Neutrophil (primary cell): Measurements from ENCODE around the gene COL4A4.

Source experiments
- H3K27ac ChIP-seq: fragments of 200-600 bp; sonication (generic); 2 replicates; pipeline ENCODE4 v1.5.1; 2016; ENCODE audit warnings: mild to moderate bottlenecking, moderate library complexity
- H3K27me3 ChIP-seq: fragments of 200-600 bp; sonication (generic); 2 replicates; pipeline ENCODE4 v1.6.0; 2016; ENCODE audit warnings: mild to moderate bottlenecking
- H3K36me3 ChIP-seq: fragments of 200-600 bp; sonication (generic); 2 replicates; pipeline ENCODE4 v1.5.1; 2017
- H3K4me1 ChIP-seq, 2 experiments: fragments of 200-600 bp in 1 of 2; sonication (generic) in 1 of 2; 1 replicate in 1 of 2; 2 replicates in 1 of 2; pipeline versions ENCODE4 v1.5.1 to v1.6.1; 2013 to 2016; ENCODE audit warnings: low read depth in 1 of 2, low read length in 1 of 2, mild to moderate bottlenecking in 1 of 2, moderate library complexity in 1 of 2; ENCODE audit not compliant: control insufficient read depth in 1 of 2, insufficient read depth in 1 of 2
- H3K4me3 ChIP-seq, 2 experiments: fragments of 200-600 bp in 1 of 2; sonication (generic) in 1 of 2; 1 replicate in 1 of 2; 2 replicates in 1 of 2; pipeline ENCODE4 v1.5.1; 2013 to 2016; ENCODE audit warnings: low read depth in 1 of 2, low read length in 1 of 2, mild to moderate bottlenecking in 1 of 2, moderate library complexity in 1 of 2
- H3K9me3 ChIP-seq: fragments of 200-600 bp; sonication (generic); 2 replicates; pipeline ENCODE4 v1.5.1; 2016
- TF ChIP-seq, protein P1 (sequence below): fragments of 200-600 bp; sonication (generic); IDR thresholded peaks from 2 replicates; pipeline ENCODE4 v1.5.1; 2016; ENCODE audit warnings: antibody characterized with exemption

COL4A4 gene

DNA sequence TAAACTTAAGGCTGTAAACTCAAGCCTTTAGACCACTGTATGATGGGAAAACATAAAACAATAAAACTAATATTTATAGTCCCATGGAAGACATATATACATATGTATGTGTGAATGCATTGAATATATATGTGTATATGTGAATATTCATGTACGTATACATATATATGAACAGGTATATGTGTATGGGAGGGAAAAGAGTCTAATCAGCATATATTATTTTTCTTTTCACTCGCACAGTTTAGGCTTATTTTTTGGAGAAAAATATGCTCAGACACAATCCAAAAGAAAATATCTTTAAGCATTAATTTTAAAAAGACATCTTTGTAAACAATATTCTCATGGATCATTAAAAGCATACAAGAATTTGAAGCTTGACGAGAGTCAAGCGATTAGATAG is 22.7 kb downstream of the COL4A4 start:
- H3K9me3 ChIP-seq = no peaks in the 10 kb centered on the region
- H3K36me3 ChIP-seq = no peaks in the 10 kb centered on the region
- peaks cover 7% of the 10 kb centered on the region for H3K27me3 ChIP-seq
- TF ChIP-seq, protein P1, sequence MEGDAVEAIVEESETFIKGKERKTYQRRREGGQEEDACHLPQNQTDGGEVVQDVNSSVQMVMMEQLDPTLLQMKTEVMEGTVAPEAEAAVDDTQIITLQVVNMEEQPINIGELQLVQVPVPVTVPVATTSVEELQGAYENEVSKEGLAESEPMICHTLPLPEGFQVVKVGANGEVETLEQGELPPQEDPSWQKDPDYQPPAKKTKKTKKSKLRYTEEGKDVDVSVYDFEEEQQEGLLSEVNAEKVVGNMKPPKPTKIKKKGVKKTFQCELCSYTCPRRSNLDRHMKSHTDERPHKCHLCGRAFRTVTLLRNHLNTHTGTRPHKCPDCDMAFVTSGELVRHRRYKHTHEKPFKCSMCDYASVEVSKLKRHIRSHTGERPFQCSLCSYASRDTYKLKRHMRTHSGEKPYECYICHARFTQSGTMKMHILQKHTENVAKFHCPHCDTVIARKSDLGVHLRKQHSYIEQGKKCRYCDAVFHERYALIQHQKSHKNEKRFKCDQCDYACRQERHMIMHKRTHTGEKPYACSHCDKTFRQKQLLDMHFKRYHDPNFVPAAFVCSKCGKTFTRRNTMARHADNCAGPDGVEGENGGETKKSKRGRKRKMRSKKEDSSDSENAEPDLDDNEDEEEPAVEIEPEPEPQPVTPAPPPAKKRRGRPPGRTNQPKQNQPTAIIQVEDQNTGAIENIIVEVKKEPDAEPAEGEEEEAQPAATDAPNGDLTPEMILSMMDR = no peak
- H3K4me3 ChIP-seq = no peak overlapping the region
- H3K4me1 ChIP-seq = no peaks in the 10 kb centered on the region
- H3K27ac ChIP-seq = no peak overlapping the region

DNA sequence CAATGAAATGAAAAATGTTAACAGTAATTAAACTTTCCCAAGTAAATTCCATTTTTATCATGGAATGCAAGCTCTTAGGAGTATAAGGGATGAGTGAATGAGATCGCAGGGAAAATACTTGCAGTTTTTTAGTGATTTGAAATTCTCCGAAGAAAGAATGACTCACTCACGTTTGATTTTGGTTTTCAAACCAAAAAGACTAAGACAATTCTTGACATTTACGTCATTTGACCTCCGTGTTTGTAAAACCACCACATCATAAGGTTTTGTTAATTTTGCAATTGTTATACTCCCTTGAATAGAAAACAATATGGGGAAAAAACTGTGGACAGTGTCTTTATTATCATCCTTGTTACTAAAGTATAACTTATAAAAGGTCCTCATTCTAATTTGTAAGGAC is 29.4 kb downstream of the COL4A4 start:
- TF ChIP-seq, protein P1 = no peak
- H3K27me3 ChIP-seq = no peaks in the 10 kb centered on the region
- H3K4me1 ChIP-seq = no peaks in the 10 kb centered on the region
- H3K27ac ChIP-seq = no peak overlapping the region
- H3K9me3 ChIP-seq = no peaks in the 10 kb centered on the region
- H3K4me3 ChIP-seq = no peak overlapping the region
- no peaks in the 10 kb centered on the region for H3K36me3 ChIP-seq

DNA sequence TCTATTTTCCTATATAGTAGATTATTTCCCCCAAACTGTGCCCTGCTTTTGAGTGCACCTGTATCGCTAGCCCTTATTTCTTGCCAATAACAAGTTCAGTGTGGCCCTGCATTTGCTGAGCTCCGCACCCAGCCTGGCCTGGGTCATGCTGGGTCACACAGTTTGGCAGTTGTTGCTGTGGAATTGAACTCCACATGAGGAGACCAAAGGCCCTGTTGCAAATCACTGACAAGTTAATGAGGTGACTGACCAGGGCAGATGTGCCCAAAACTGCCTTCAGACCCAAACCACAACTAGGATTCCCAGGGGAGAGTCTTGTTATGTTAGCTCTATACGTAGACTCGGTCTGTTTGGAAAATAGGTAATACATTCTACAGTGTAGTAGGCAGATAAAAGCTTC is 31.0 kb downstream of the COL4A4 start:
- no peaks in the 10 kb centered on the region for H3K27me3 ChIP-seq
- no peaks in the 10 kb centered on the region for H3K9me3 ChIP-seq
- H3K36me3 ChIP-seq = no peaks in the 10 kb centered on the region
- no peak overlapping the region for H3K4me3 ChIP-seq
- H3K4me1 ChIP-seq = no peaks in the 10 kb centered on the region
- H3K27ac ChIP-seq = no peak overlapping the region
- TF ChIP-seq, protein P1 = no peak

DNA sequence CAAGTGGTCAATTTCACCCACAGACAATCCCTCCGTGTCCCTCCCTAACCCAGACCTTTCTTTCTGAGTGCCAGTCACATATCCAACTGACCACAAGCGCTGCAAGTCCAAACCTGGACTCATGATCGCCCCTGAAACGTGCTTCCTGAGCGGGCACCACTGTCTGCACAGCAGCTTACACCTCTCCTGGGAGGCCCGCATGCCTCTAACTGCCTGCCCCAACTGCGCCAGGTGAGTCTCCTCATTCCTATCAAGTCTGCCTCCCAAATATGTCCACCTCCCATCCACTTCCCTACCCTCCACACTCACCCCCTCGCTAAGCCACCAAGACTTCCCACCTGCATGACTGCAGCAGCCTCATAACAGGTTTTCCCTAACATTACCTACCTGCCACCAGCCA is 33.4 kb downstream of the COL4A4 start:
- H3K27ac ChIP-seq = no peak overlapping the region
- no peaks in the 10 kb centered on the region for H3K9me3 ChIP-seq
- no peak overlapping the region for H3K4me3 ChIP-seq

DNA sequence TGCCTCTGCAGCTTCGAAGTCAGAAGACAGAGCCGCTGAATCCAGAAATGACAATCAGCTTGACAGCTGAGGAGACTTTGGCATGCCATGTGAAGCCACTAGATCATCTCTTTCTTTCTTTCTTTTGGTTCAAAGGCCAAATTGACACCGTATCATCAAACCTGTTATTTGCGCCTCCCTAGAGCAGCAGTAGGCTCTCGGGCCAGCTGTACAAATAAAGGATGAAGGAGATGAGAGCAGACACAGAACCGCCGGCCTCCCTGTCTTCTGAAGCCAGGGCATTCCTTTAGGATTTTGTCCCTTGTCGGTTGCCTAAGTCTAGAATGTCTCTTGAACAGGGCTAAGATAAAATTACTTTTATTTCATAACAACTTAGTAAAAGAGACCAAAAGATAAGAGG is 36.8 kb downstream of the COL4A4 start:
- no peak overlapping the region for H3K27ac ChIP-seq
- peaks cover 5% of the 10 kb centered on the region for H3K27me3 ChIP-seq
- TF ChIP-seq, protein P1 = no peak
- H3K36me3 ChIP-seq = no peaks in the 10 kb centered on the region
- no peaks in the 10 kb centered on the region for H3K4me1 ChIP-seq
- no peaks in the 10 kb centered on the region for H3K9me3 ChIP-seq
- no peak overlapping the region for H3K4me3 ChIP-seq

More for the DNA sequence above, 33.4 kb downstream of the COL4A4 start:
- Histone ChIP-seq H3K27me3 (peaks cover 5% of the 10 kb centered on the region), H3K36me3 (no peaks in the 10 kb centered on the region), H3K4me1 (no peaks in the 10 kb centered on the region)
- TF ChIP-seq, protein P1 = no peak

DNA sequence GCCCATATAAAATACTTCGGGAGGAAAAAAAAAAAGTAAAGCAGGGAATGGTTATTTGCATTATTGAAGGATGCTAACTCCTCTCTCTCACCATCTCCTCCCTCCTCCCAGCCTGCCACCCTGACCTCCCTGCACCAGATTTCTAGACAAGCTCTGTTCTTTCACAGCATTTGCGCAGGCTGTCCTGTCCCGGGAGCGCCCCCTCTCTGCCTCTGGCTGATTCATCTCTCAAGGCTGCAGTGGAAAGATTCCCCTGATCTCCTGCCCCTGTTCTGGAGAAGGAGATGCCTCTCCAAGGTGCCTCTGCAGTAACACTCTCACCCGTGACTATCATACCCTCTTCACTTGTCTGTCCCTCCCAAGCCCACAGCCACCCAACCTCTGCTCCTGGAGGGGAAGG is 38.5 kb downstream of the COL4A4 start:
- Histone ChIP-seq H3K27me3 (peaks cover 5% of the 10 kb centered on the region), H3K9me3 (no peaks in the 10 kb centered on the region), H3K4me3 (no peak overlapping the region), H3K4me1 (no peaks in the 10 kb centered on the region), H3K27ac (no peak overlapping the region), H3K36me3 (no peaks in the 10 kb centered on the region)
- TF ChIP-seq, protein P1 = no peak
